HG02973 (cell line): ENCODE data around the gene PRPF40B.

Source experiments
- ATAC-seq: cut with Tn5 transposase; IDR thresholded peaks from one replicate; pipeline ENCODE4 v1.9.1; 2021; ENCODE audit warnings: moderate library complexity; ENCODE audit not compliant: unreplicated experiment

The PRPF40B gene

DNA sequence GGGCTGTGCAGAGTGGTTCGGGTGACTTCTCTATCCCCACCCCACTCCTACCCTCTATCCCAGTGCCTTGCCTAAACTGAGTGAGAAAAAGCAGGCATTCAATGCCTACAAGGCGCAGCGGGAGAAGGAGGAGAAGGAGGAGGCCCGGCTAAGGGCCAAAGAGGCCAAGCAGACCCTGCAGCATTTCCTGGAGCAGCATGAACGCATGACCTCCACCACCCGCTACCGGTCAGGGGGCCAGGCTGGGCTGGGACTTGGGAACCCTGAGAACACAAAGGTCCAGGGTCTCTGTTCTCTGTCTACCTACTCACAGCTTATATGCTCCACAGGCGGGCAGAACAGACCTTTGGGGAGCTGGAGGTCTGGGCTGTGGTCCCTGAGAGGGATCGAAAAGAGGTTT, 11.7 kb downstream of the PRPF40B start:
- ATAC-seq, result no peak

- no peak for ATAC-seq
These were observed 12.3 kb downstream of the PRPF40B start for GRCh38 chr12:49635656-49636055.

- no peak for ATAC-seq
These were observed 13.2 kb downstream of the PRPF40B start for GRCh38 chr12:49636574-49636973.

GRCh38 chr12:49636979-49637755, 13.8 kb downstream of the PRPF40B start:
- ATAC-seq, result peak; percentile 64

- no peak for ATAC-seq
These were observed 18.5 kb downstream of the PRPF40B start for GRCh38 chr12:49641748-49642369.

DNA sequence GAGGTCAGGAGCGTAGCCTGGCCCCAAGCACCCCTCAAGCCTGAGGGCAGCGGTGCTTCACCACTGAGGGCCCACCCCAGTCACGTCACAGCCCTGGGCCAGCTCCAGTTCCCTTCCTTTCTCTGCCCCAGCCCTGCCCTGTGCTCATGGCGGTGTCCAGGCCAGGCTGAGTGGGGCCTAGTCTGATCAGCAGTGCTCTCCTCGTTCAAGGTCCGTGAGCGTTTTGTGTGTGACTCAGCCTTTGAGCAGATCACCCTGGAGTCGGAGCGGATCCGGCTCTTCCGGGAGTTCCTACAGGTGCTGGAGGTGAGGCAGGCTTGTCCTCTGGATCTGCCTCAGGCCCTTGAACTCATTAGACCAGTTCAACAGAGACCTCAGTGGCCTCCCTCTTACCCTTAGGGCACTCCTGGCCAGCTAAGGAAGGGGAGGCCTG, 19.0 kb downstream of the PRPF40B start:
- ATAC-seq, result no peak

DNA sequence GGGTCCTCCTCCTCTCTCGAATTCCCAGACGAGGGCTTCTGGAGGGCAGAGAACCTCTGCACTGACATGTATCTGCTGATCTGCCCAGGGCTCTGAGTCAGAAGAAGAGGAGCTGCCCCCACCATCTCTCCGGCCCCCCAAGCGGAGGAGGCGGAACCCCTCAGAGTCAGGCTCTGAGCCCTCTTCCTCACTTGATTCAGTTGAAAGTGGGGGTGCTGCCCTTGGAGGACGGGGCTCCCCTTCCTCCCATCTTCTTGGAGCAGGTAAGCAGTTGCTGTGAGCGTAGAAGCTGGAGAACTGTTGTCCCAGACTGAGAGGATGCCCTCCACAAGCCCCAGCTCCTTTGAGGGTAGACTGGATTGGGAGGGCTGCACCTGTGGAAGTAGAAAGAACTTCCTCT, 19.8 kb downstream of the PRPF40B start:
- no peak for ATAC-seq

GRCh38 chr12:49643961-49644619, 20.7 kb downstream of the PRPF40B start:
- ATAC-seq, result no peak

- no peak for ATAC-seq
These were observed 21.2 kb downstream of the PRPF40B start for GRCh38 chr12:49644620-49644994.

GRCh38 chr12:49645146-49646039, 22.0 kb downstream of the PRPF40B start:
- no peak for ATAC-seq

DNA sequence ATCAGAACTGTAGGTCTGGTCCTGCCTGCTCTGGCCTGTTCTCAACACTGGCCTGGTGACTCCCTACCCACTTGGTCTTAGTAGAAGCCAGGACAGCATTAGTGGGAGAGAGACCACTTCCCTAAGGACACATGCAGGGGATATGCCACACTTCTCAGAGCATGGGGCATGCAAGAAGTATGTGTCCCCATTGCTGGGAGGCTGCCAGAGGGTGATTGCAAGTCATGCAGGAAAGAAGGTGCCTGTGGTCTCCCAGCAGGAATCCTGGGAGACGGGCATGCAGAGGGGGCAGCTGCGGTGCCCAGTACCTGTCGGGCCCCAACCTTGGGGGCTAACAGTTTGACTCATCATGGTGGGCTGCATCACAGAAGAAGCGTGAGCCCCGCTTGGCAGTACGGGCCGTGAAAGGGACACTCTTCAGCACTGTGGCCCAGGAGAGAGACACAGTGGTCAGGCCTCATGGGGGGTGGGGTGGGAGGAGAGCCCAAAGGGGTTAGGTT, 23.0 kb downstream of the PRPF40B start:
- no peak for ATAC-seq

GRCh38 chr12:49646871-49647654, 23.7 kb downstream of the PRPF40B start:
- ATAC-seq, result no peak

DNA sequence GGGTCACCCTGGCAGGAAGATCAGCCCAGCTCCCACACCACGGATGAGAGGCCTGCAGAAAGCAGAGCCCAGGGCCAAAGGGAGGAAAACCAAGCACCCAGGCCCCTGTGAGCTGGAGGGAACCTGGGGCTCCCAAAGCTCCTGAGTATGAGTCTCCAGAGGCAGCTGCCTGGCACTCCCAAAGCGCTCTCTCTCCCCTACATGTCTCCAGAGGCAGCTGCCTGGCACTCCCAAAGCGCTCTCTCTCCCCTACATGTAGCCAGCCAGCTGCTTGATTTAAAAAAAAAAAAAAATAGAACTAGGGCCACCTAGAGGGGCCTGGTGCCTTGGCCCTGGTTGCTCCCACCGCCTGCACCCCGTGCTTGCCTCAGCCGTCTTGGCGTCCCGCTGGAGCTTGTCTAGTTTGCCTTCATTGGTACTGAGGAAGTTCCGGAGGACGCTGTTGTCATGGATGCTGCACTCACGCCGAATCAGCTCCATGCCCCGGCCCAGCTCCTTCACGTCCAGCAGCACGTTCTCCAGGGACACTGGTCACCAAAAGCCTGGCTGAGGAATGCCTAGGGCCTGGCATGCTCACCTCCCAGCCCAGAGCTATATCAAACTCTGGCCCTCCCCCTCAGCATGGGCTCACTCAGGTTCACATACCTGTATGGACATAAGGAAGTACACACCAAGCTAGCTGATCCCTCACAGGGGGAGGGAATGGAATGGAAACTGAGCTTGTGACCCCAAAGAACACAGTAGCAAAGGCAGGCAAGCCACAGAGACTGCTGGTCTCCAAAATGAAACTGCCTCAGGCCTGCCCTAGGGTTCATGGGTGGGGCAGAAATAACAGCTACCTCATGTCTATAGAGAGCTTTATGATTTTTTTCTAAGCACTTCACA, 24.7 kb downstream of the PRPF40B start:
- no peak for ATAC-seq

DNA sequence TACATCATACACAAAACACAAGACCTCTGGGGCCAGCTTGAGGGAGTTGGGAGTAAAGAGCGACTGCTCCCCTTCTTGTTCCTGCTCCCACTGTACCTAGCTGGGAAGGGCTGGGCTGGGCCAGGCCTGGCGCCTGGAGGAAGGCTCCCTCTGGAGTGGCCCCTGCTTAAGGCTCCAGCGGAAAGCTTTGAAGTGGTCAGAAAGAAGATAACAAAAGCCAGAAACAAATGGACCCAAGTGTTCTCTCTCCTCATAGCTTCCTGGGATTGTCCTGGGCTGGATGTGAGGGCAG, 25.3 kb downstream of the PRPF40B start:
- ATAC-seq, result no peak

DNA sequence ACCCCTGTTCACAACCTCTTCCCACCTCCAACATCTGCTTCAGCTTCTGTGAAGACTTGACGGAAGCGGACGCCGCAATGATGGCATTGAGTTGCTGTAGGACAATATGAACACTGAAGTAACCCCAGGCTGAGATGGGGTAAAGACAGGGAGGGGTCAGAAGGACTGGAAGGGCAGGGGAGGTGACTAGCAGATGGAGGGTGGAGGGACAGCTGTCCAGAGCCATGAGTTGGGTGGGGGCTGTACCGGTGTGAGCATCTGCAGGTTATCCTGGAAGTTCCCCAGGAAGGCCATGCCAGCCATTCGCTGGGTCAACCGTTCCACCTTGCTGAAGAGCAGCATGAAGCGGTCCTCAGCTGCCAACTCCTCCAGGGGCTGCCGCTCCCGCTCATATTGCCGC, 26.1 kb downstream of the PRPF40B start:
- no peak for ATAC-seq

DNA sequence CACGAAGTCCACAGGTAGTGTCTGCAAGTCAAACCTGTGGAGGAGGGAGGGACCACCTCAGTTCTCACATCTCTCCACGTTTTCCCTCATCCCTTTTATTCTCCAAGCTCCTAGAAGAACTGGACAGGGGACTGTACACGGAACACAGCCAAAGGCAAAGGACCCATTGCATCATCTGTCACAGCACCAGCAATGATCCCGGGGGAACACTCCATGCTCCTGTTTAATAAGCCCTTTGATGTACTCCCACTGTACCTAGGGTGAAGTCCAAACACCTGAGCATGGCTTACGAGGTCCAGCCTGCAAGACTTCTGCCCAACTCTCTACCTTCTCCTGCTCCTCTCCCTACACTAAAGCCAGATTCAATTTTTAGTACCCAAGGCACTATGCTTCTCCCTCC, 26.5 kb downstream of the PRPF40B start:
- no peak for ATAC-seq

DNA sequence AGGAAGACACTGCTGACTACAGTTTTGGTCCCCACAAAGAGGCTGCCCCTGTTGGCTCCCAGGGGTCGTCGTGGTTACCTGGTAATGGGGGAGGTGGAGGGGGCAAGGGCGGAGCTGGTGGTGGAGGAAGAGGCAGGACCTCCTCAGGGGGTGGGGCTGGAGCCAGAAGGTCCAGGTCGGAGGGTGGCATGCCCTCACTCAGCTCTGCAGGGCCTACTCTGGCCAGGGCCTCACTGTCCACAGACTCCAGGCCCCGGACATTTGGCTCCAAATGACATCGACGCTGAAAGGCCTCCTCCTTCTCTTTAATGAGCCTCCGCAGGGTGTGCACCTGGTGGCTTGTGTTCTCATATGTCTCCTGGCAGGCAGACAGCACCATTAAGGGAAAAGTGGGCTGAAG, 28.5 kb downstream of the PRPF40B start:
- no peak for ATAC-seq

DNA sequence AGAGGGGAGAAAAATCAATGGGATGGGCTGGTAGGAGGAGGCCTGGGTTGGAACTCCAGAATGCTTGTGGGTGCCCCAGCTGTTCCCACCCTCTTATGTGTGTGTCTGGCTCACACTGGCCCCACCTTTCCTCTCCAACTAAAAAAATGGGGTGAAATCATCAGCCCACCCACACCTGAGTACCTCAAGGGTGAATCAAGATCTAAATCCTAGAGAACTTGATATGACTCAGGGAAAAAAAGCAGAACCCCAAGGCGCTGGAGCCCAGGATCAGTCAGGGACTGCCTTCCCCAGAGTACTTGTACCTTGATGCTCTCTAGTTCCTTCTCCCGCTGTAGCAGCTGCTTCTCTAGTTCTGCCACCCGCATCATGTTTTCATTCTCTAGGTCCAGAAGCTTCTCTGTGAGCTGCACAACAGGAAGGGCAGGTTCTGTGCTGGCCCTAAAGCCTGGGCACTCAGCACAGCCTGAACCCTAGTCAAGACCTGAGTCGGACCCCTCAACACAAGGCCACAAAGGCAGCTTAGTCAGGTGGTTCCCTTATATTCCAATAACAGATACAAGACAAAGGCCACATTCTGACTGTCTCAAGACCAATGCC, 29.7 kb downstream of the PRPF40B start:
- ATAC-seq, result no peak

DNA sequence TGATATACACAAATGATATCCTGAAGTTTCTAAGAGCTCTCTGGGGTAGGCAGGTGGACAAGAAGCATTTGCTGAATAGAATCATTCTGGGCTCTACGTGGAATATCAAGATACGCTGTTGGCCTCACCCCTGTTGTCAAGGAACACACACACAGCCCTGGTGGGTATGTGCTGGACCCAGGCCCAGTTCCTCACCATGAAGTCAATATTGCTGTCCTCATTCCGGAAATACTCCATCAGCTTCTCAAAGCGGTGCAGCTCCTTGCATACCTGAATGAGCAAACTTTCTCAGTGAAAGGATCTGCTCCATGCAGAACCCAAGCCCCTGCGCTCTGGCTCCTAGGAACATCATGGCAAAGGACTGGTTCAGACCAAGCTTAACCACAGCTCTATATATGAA, 31.4 kb downstream of the PRPF40B start:
- ATAC-seq, result no peak
